OCI-LY7 (cell line): ENCODE measurements around the gene NPY4R2. TPM values are rescaled to one million over a fixed set of nuclear protein-coding genes. Genes with fewer than 3 reads are reported as not detected.
"Not testable (repeated sequence)": the region's sequence is repeated elsewhere in the genome, so short reads cannot be mapped to it uniquely, and the experiment has no call there.

ENCODE experiments used
- BruUV-seq: library from RNA; stranded (reverse); fragments of 400-500 nt; replicated peaks from 2 replicates; lab custom pipeline; 2021; lab: Mats Ljungman, UMichigan
- CTCF ChIA-PET: fragments of 300-600 bp; sonication (Branson Sonifier 250); formaldehyde crosslinking; loops from one replicate; lab custom pipeline; 2022; ENCODE audit warnings: antibody characterized with exemption; ENCODE audit not compliant: unreplicated experiment; lab: Charles Lee
- POLR2A ChIA-PET: fragments of 300-600 bp; sonication (Branson Sonifier 250); formaldehyde crosslinking; loops from one replicate; lab custom pipeline; 2022; ENCODE audit warnings: antibody characterized with exemption; lab: Charles Lee
- DNase-seq: peaks from one replicate; pipeline ENCODE4 v3.0.0-alpha.2; 2015; ENCODE audit warnings: low spot score
- H2AFZ ChIP-seq: fragments of 200-600 bp; sonication (generic), shearing (Covaris generic); 2 replicates; pipeline ENCODE4 v1.6.1; 2014; ENCODE audit warnings: mild to moderate bottlenecking, antibody characterized with exemption, low read length, moderate library complexity
- H3K27ac ChIP-seq: fragments of 200-600 bp; sonication (generic); 2 replicates; pipeline ENCODE4 v1.5.1; 2014; ENCODE audit warnings: mixed run types, low read depth, mild to moderate bottlenecking, moderate library complexity, low read length, inconsistent platforms; ENCODE audit not compliant: poor library complexity, severe bottlenecking
- H3K36me3 ChIP-seq: fragments of 200-600 bp; sonication (generic); 2 replicates; pipeline ENCODE4 v1.6.1; 2014; ENCODE audit warnings: mild to moderate bottlenecking, antibody characterized with exemption, low read length, moderate library complexity, mixed read lengths; ENCODE audit not compliant: insufficient read depth
- H3K4me1 ChIP-seq: fragments of 200-600 bp; sonication (generic); 2 replicates; pipeline ENCODE4 v1.5.1; 2014; ENCODE audit warnings: mild to moderate bottlenecking, low read length; ENCODE audit not compliant: insufficient read depth, poor library complexity, severe bottlenecking
- H3K4me2 ChIP-seq: fragments of 200-600 bp; sonication (generic); 2 replicates; pipeline ENCODE4 v1.6.1; 2014; ENCODE audit warnings: mild to moderate bottlenecking, low read length
- H3K4me3 ChIP-seq: fragments of 200-600 bp; sonication (generic); 2 replicates; pipeline ENCODE4 v1.5.1; 2014; ENCODE audit warnings: mild to moderate bottlenecking, low read depth, low read length; ENCODE audit not compliant: poor library complexity, severe bottlenecking
- H3K79me2 ChIP-seq: fragments of 200-600 bp; sonication (generic); 2 replicates; pipeline ENCODE4 v1.6.1; 2016; ENCODE audit warnings: low read depth, mild to moderate bottlenecking, low read length, moderate library complexity, mixed read lengths; ENCODE audit not compliant: insufficient read depth
- H3K9me2 ChIP-seq: fragments of 200-600 bp; sonication (generic); 2 replicates; pipeline ENCODE4 v1.6.1; 2016; ENCODE audit warnings: mild to moderate bottlenecking, low read length, mixed read lengths; ENCODE audit not compliant: insufficient read depth
- H3K9me3 ChIP-seq: fragments of 200-600 bp; sonication (generic); 2 replicates; pipeline ENCODE4 v1.6.1; 2014; ENCODE audit warnings: mild to moderate bottlenecking, mixed run types, low read length, mixed read lengths
- H4K20me1 ChIP-seq: fragments of 200-600 bp; sonication (generic); 2 replicates; pipeline ENCODE4 v1.6.1; 2014; ENCODE audit warnings: mild to moderate bottlenecking, antibody characterized with exemption, low read length, moderate library complexity, mixed read lengths; ENCODE audit not compliant: insufficient read depth
- intact Hi-C: fragments of 100-400 bp; cut with micrococcal nuclease; formaldehyde crosslinking; loops from one replicate; pipeline ENCODE4 v1.10.0; 2022; ENCODE audit not compliant: unreplicated experiment
- total RNA-seq, 2 experiments: library from RNA; depleted of rRNA in 1 of 2; stranded (reverse); fragments of >200 nt in 1 of 2; shearing (Covaris generic) in 1 of 2; gene quantifications; 2 replicates each; pipeline ENCODE4 v1.2.3, GENCODE V29; 2014 to 2022

NPY4R2 gene
- total RNA-seq, 2 experiments from 2014 or later = not detected

- H3K9me2 ChIP-seq, POLR2A ChIA-PET: not testable (repeated sequence)
These were observed 6.2 kb downstream of the NPY4R2 start for GRCh38 chr10:47924628-47925027.

GRCh38 chr10:47927147-47927916, 8.9 kb downstream of the NPY4R2 start:
- H3K36me3 ChIP-seq, POLR2A ChIA-PET, CTCF ChIA-PET: not testable (repeated sequence)

More at GRCh38 chr10:47924628-47925027, 6.2 kb downstream of the NPY4R2 start:
- H3K36me3 ChIP-seq, H2AFZ ChIP-seq, H3K27ac ChIP-seq, BruUV-seq, H3K4me1 ChIP-seq, H3K4me2 ChIP-seq, H4K20me1 ChIP-seq, H3K9me3 ChIP-seq, H3K79me2 ChIP-seq, CTCF ChIA-PET, intact Hi-C loops, H3K4me3 ChIP-seq, DNase-seq: not testable (repeated sequence)

GRCh38 chr10:47928225-47928624, 9.8 kb downstream of the NPY4R2 start:
- H2AFZ ChIP-seq, H3K4me3 ChIP-seq, intact Hi-C loops: not testable (repeated sequence)

More at GRCh38 chr10:47927147-47927916, 8.9 kb downstream of the NPY4R2 start:
- DNase-seq, H3K4me2 ChIP-seq, H3K27ac ChIP-seq, H2AFZ ChIP-seq, BruUV-seq, H3K9me3 ChIP-seq, H3K79me2 ChIP-seq, H3K9me2 ChIP-seq, H3K4me1 ChIP-seq, H3K4me3 ChIP-seq, intact Hi-C loops, H4K20me1 ChIP-seq: not testable (repeated sequence)

GRCh38 chr10:47932824-47933223, 14.4 kb downstream of the NPY4R2 start:
- H4K20me1 ChIP-seq, intact Hi-C loops, H2AFZ ChIP-seq, H3K4me1 ChIP-seq, H3K79me2 ChIP-seq, H3K9me2 ChIP-seq, BruUV-seq, H3K27ac ChIP-seq, H3K4me3 ChIP-seq, CTCF ChIA-PET, H3K9me3 ChIP-seq, H3K4me2 ChIP-seq, DNase-seq, POLR2A ChIA-PET, H3K36me3 ChIP-seq: not testable (repeated sequence)

More at GRCh38 chr10:47928225-47928624, 9.8 kb downstream of the NPY4R2 start:
- CTCF ChIA-PET, H3K4me1 ChIP-seq, H3K27ac ChIP-seq, H3K36me3 ChIP-seq, POLR2A ChIA-PET, H3K9me2 ChIP-seq, H3K4me2 ChIP-seq, DNase-seq, H3K79me2 ChIP-seq, H4K20me1 ChIP-seq, H3K9me3 ChIP-seq, BruUV-seq: not testable (repeated sequence)

GRCh38 chr10:47933462-47933861, 15.0 kb downstream of the NPY4R2 start:
- H3K79me2 ChIP-seq, H3K4me3 ChIP-seq, DNase-seq, H3K9me2 ChIP-seq, CTCF ChIA-PET, H3K4me2 ChIP-seq, H4K20me1 ChIP-seq, H3K9me3 ChIP-seq, intact Hi-C loops, POLR2A ChIA-PET, H3K4me1 ChIP-seq, H2AFZ ChIP-seq, H3K27ac ChIP-seq, H3K36me3 ChIP-seq, BruUV-seq: not testable (repeated sequence)

- H3K79me2 ChIP-seq, CTCF ChIA-PET, H3K27ac ChIP-seq, H3K36me3 ChIP-seq, DNase-seq, H3K4me2 ChIP-seq, BruUV-seq, POLR2A ChIA-PET, H3K9me3 ChIP-seq, H3K4me3 ChIP-seq, H3K9me2 ChIP-seq, H4K20me1 ChIP-seq, H2AFZ ChIP-seq, intact Hi-C loops, H3K4me1 ChIP-seq: not testable (repeated sequence)
These were observed 18.3 kb downstream of the NPY4R2 start for GRCh38 chr10:47936772-47937228.
